Lower leg skin (tissue), 3 donors: ENCODE results near the gene DAAM2.

Experiments
- CTCF ChIP-seq, 3 donors: fragments of 450-650 bp; IDR thresholded peaks; one replicate each; pipeline ENCODE4 v1.5.1; 2016; ENCODE audit warnings: antibody characterized with exemption in 3 of 3, mild to moderate bottlenecking in 3 of 3, moderate library complexity in 2 of 3
- POLR2A ChIP-seq, 2 donors: fragments of 450-650 bp; IDR thresholded peaks; one replicate each; pipeline ENCODE4 v1.6.1; 2016 to 2017; ENCODE audit warnings: antibody characterized with exemption in 2 of 2, mild to moderate bottlenecking in 1 of 2, moderate library complexity in 1 of 2

- TF ChIP-seq CTCF (IDR thresholded peaks at IDR 0.05) (no peak), POLR2A (IDR thresholded peaks at IDR 0.05) (no peak)
Observed at GRCh38 chr6:39902786-39903465, 110.8 kb downstream of the DAAM2 start.
